H9 (cell line): ENCODE data around the gene ASTN2. TPM values are rescaled to one million over a fixed set of nuclear protein-coding genes. Genes with fewer than 3 reads are reported as not detected.

Source experiments
- DNase-seq: peaks from one replicate; pipeline ENCODE4 v3.0.0-alpha.2; 2017
- H2AFZ ChIP-seq: one replicate; pipeline ENCODE4 v1.6.1; 2013; ENCODE audit warnings: mild to moderate bottlenecking, low read length, control low read depth, moderate library complexity
- H2AK5ac ChIP-seq: 2 replicates; pipeline ENCODE4 v1.6.1; 2013; ENCODE audit warnings: low read length, control low read depth, mixed read lengths; ENCODE audit not compliant: insufficient read length
- H2BK120ac ChIP-seq: one replicate; pipeline ENCODE4 v1.6.1; 2013; ENCODE audit warnings: low read depth, mild to moderate bottlenecking, low read length, control low read depth, inconsistent platforms; ENCODE audit not compliant: poor library complexity, severe bottlenecking
- H2BK12ac ChIP-seq: 2 replicates; pipeline ENCODE4 v1.6.1; 2013; ENCODE audit warnings: low read length, control low read depth, mixed read lengths, low read depth; ENCODE audit not compliant: insufficient read length
- H2BK15ac ChIP-seq: 2 replicates; pipeline ENCODE4 v1.6.1; 2013; ENCODE audit warnings: low read depth, low read length, control low read depth
- H2BK20ac ChIP-seq: one replicate; pipeline ENCODE4 v1.6.1; 2013; ENCODE audit warnings: low read depth, mild to moderate bottlenecking, low read length, control low read depth, inconsistent platforms; ENCODE audit not compliant: poor library complexity, severe bottlenecking
- H2BK5ac ChIP-seq: 2 replicates; pipeline ENCODE4 v1.6.1; 2013; ENCODE audit warnings: low read length, control low read depth, mixed read lengths; ENCODE audit not compliant: insufficient read length
- H3K14ac ChIP-seq: 2 replicates; pipeline ENCODE4 v1.6.1; 2013; ENCODE audit warnings: low read length, control low read depth; ENCODE audit not compliant: insufficient read depth
- H3K18ac ChIP-seq: 2 replicates; pipeline ENCODE4 v1.6.1; 2013; ENCODE audit warnings: low read depth, mild to moderate bottlenecking, mixed read lengths, low read length, control low read depth; ENCODE audit not compliant: insufficient read length
- H3K23ac ChIP-seq: 2 replicates; pipeline ENCODE4 v1.6.1; 2013; ENCODE audit warnings: low read length, control low read depth, mixed read lengths, low read depth; ENCODE audit not compliant: insufficient read length
- H3K23me2 ChIP-seq: 2 replicates; pipeline ENCODE4 v1.6.1; 2013; ENCODE audit warnings: low read depth, mild to moderate bottlenecking, mixed read lengths, low read length, control low read depth; ENCODE audit not compliant: insufficient read length, poor library complexity, severe bottlenecking
- H3K27ac ChIP-seq: 2 replicates; pipeline ENCODE4 v1.5.1; 2013; ENCODE audit warnings: low read length, control low read depth, mixed read lengths, low read depth; ENCODE audit not compliant: insufficient read length
- H3K27me3 ChIP-seq: 2 replicates; pipeline ENCODE4 v1.6.1; 2013; ENCODE audit warnings: low read length, control low read depth, inconsistent platforms; ENCODE audit not compliant: insufficient read depth
- H3K4ac ChIP-seq: 2 replicates; pipeline ENCODE4 v1.6.1; 2013; ENCODE audit warnings: low read depth, mild to moderate bottlenecking, control low read depth, inconsistent platforms, low read length, moderate library complexity
- H3K4me1 ChIP-seq: 2 replicates; pipeline ENCODE4 v1.6.1; 2013; ENCODE audit warnings: low read length, control low read depth, inconsistent platforms; ENCODE audit not compliant: insufficient read depth
- H3K4me2 ChIP-seq: 2 replicates; pipeline ENCODE4 v1.6.1; 2013; ENCODE audit warnings: low read length, control low read depth, mixed read lengths; ENCODE audit not compliant: insufficient read length, insufficient read depth
- H3K56ac ChIP-seq: 2 replicates; pipeline ENCODE4 v1.6.1; 2013; ENCODE audit warnings: low read depth, mild to moderate bottlenecking, mixed read lengths, low read length, control low read depth; ENCODE audit not compliant: insufficient read length
- H3K79me1 ChIP-seq: 2 replicates; pipeline ENCODE4 v1.6.1; 2013; ENCODE audit warnings: low read depth, mild to moderate bottlenecking, moderate library complexity, low read length, control low read depth, inconsistent platforms; ENCODE audit not compliant: insufficient read depth, poor library complexity, severe bottlenecking
- H3K79me2 ChIP-seq: 2 replicates; pipeline ENCODE4 v1.6.1; 2013; ENCODE audit warnings: low read length, control low read depth, inconsistent platforms; ENCODE audit not compliant: insufficient read depth
- H3K9ac ChIP-seq: 2 replicates; pipeline ENCODE4 v1.6.1; 2013; ENCODE audit warnings: low read length, control low read depth, mixed read lengths; ENCODE audit not compliant: insufficient read length; ENCODE audit errors: extremely low read depth
- H3K9me3 ChIP-seq: one replicate; pipeline ENCODE4 v1.6.1; 2013; ENCODE audit warnings: low read depth, low read length, inconsistent platforms; ENCODE audit not compliant: control insufficient read depth
- H3T11ph ChIP-seq: one replicate; pipeline ENCODE4 v1.6.1; 2013; ENCODE audit warnings: mild to moderate bottlenecking, low read length, control low read depth, inconsistent platforms
- H4K20me1 ChIP-seq: one replicate; pipeline ENCODE4 v1.6.1; 2013; ENCODE audit not compliant: control insufficient read depth, insufficient read length, insufficient read depth
- H4K5ac ChIP-seq: 2 replicates; pipeline ENCODE4 v1.6.1; 2013; ENCODE audit warnings: low read depth, mild to moderate bottlenecking, mixed read lengths, low read length, control low read depth; ENCODE audit not compliant: insufficient read length
- H4K8ac ChIP-seq: replicated peaks from 2 replicates; pipeline ENCODE4 v1.6.1; 2013; ENCODE audit warnings: low read length, control low read depth, mixed read lengths, low read depth; ENCODE audit not compliant: insufficient read length
- H4K91ac ChIP-seq: 2 replicates; pipeline ENCODE4 v1.6.1; 2013; ENCODE audit warnings: low read depth, mild to moderate bottlenecking, moderate library complexity, mixed read lengths, low read length, control low read depth; ENCODE audit not compliant: insufficient read length
- H3K27ac Mint-ChIP-seq, 3 experiments: 2 replicates in 2 of 3; 3 replicates in 1 of 3; pipeline ENCODE4 v1.8.0; 2020 to 2021; ENCODE audit warnings: mixed read lengths in 3 of 3, mild to moderate bottlenecking in 1 of 3, moderate library complexity in 1 of 3
- H3K27me3 Mint-ChIP-seq: 2 replicates; pipeline ENCODE4 v1.8.0; 2021; ENCODE audit warnings: low read depth, mild to moderate bottlenecking, moderate library complexity, mixed read lengths
- H3K36me3 Mint-ChIP-seq, 3 experiments: 2 replicates in 2 of 3; 3 replicates in 1 of 3; pipeline ENCODE4 v1.8.0; 2020 to 2021; ENCODE audit warnings: low read depth in 3 of 3, mixed read lengths in 3 of 3; ENCODE audit not compliant: insufficient read depth in 1 of 3
- H3K4me1 Mint-ChIP-seq, 2 experiments: 2 replicates each; pipeline ENCODE4 v1.8.0; 2020; ENCODE audit warnings: mixed read lengths in 2 of 2
- H3K4me3 Mint-ChIP-seq, 2 experiments: 2 replicates in 1 of 2; 3 replicates in 1 of 2; pipeline ENCODE4 v1.8.0; 2020 to 2021; ENCODE audit warnings: mild to moderate bottlenecking in 2 of 2, mixed read lengths in 2 of 2, moderate library complexity in 1 of 2
- H3K9me3 Mint-ChIP-seq, 2 experiments: 2 replicates in 1 of 2; 3 replicates in 1 of 2; pipeline ENCODE4 v1.8.0; 2020; ENCODE audit warnings: mild to moderate bottlenecking in 2 of 2, mixed read lengths in 2 of 2, moderate library complexity in 1 of 2
- WGBS: extraction: QIAGEN DNeasy Blood & Tissue Kit; methylation state at CpG from one replicate; pipeline ENCODE4 v1.1.7; 2013; ENCODE audit warnings: missing lambda C conversion rate, low lambda C conversion rate, mixed read lengths; ENCODE audit not compliant: insufficient read length; ENCODE audit errors: extremely low coverage; 5-methylcytosine and 5-hydroxymethylcytosine counted together
- total RNA-seq: library from RNA; stranded (reverse); gene quantifications from 2 replicates; pipeline ENCODE4 v1.2.1, GENCODE V29; 2021
- TF ChIP-seq, protein P1 (sequence below): fragments of 200-600 bp; sonication (generic); conservative IDR thresholded peaks from 3 replicates; pipeline ENCODE4 v1.8.0; 2021; ENCODE audit warnings: antibody characterized with exemption, mild to moderate bottlenecking

ASTN2 gene
- total RNA-seq, 1 experiment from 2014 or later, result 9.7 TPM

DNA sequence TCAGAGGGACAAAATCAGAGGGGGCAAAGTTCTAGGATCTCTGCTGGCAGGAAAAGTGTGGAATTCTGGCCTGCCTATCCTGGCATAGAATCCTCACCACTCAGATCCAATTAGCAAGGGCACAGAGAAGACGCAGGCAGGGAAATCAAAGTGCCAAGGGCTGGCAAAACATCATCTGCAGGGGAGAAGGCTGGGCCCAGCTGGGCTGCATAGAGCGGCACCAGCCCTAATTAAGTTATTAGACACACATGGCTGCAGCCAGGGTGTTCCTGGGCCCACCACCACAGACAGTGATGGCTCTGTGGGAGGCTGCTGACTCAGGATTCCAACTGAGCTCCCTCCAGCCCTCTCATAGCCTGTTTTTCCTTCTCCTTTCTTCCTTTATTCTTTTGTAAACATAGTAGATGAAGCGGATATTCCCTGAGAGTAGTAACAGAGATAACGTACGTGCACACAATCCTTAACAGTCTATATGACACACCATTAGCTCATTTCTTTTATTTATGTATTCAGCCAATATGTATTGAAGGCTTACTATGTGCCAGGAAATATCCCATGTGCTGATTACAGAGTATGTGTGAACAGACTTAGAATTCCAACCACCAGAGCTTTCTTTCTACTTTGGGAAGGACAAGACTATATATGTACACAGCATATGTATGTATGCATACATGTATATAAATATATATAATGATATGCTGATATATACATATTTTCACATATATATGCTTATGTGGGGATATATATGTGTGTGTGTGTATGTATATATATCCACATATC lies 236.1 kb downstream of the ASTN2 start:
- DNase-seq, result no peak
- H3K23ac ChIP-seq, result no peak overlapping the region
- no peaks in the 10 kb centered on the region for H3K79me1 ChIP-seq
- no peaks in the 10 kb centered on the region for H3K23me2 ChIP-seq
- H3K27ac ChIP-seq, result no peak overlapping the region
- no peak overlapping the region for H2BK120ac ChIP-seq
- H2BK5ac ChIP-seq, result no peak overlapping the region
- no peak overlapping the region for H2BK15ac ChIP-seq
- no peak overlapping the region for H3K4me2 ChIP-seq
- Mint-ChIP-seq H3K36me3 (peaks cover 5 to 12% (median 6%) of the 10 kb centered on the region in 3 experiments), H3K9me3 (peaks cover 6 to 11% of the 10 kb centered on the region in 2 experiments), H3K4me1 (peaks cover 3 to 7% of the 10 kb centered on the region in 2 experiments; a peak in 3 of 4 replicates), H3K27me3 (no peaks in the 10 kb centered on the region), H3K4me3 (no peak overlapping the region), H3K27ac (no peak overlapping the region)
- no peak overlapping the region for H3K9ac ChIP-seq
- H2AK5ac ChIP-seq, result no peak overlapping the region
- no peak overlapping the region for H2BK12ac ChIP-seq
- no peak overlapping the region for H4K5ac ChIP-seq
- H3K4ac ChIP-seq, result no peak overlapping the region
- no peak overlapping the region for H3T11ph ChIP-seq
- H2AFZ ChIP-seq, result no peak overlapping the region
- no peak overlapping the region for H4K91ac ChIP-seq
- H3K14ac ChIP-seq, result no peak overlapping the region
- no CpG with 5 or more reads among the region's 5 CpGs for WGBS
- H2BK20ac ChIP-seq, result no peak overlapping the region
- H4K20me1 ChIP-seq, result no peaks in the 10 kb centered on the region
- H3K27me3 ChIP-seq, result no peaks in the 10 kb centered on the region
- no peak overlapping the region for H4K8ac ChIP-seq
- H3K9me3 ChIP-seq, result no peaks in the 10 kb centered on the region
- H3K79me2 ChIP-seq, result no peaks in the 10 kb centered on the region
- H3K4me1 ChIP-seq, result no peaks in the 10 kb centered on the region
- no peak overlapping the region for H3K18ac ChIP-seq
- TF ChIP-seq, protein P1, sequence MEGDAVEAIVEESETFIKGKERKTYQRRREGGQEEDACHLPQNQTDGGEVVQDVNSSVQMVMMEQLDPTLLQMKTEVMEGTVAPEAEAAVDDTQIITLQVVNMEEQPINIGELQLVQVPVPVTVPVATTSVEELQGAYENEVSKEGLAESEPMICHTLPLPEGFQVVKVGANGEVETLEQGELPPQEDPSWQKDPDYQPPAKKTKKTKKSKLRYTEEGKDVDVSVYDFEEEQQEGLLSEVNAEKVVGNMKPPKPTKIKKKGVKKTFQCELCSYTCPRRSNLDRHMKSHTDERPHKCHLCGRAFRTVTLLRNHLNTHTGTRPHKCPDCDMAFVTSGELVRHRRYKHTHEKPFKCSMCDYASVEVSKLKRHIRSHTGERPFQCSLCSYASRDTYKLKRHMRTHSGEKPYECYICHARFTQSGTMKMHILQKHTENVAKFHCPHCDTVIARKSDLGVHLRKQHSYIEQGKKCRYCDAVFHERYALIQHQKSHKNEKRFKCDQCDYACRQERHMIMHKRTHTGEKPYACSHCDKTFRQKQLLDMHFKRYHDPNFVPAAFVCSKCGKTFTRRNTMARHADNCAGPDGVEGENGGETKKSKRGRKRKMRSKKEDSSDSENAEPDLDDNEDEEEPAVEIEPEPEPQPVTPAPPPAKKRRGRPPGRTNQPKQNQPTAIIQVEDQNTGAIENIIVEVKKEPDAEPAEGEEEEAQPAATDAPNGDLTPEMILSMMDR, result no peak
- H3K56ac ChIP-seq, result no peak overlapping the region
